ENCODE measurements around the gene LHX1. TPM values are rescaled to one million over a fixed set of nuclear protein-coding genes. Genes with fewer than 3 reads are reported as not detected.
A peak's percentile ranks its signal among the peaks of the same experiment; 100 is the strongest.

LHX1 gene
- total RNA-seq, 1 donor from 2014 or later, result 2.7 TPM

DNA sequence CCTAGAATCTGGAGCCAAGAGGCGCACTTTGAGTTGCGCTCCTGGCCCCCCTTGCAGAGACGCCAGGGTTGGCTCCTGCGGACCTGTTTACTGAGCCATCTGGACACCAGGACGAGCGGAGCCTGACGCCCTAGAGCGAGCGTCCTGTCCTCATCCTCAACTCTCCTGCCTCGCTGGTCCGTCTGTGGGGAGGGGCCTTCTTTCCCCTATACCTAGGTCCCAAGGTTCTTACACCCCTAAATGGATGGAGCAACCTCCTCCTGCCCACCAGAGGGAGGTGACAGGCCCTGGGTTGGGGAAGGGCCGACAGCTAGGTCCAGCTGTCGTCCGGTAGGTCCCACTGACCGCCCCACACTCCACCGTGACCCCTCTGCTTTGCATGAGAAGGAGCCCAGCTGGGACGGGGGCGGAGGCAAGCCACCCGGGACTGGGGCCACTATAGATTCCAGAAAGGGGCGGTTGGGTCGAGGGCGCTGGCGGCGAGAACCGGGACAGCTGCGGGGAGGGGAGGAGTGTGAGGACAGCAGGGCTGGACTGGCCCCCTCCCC, 3.1 kb upstream of the LHX1 start:
- no peak for DNase-seq (ENCODE audit: extremely low spot score, unreplicated experiment)
- peak overlapping the region; percentile 74 for H3K4me3 Mint-ChIP-seq

DNA sequence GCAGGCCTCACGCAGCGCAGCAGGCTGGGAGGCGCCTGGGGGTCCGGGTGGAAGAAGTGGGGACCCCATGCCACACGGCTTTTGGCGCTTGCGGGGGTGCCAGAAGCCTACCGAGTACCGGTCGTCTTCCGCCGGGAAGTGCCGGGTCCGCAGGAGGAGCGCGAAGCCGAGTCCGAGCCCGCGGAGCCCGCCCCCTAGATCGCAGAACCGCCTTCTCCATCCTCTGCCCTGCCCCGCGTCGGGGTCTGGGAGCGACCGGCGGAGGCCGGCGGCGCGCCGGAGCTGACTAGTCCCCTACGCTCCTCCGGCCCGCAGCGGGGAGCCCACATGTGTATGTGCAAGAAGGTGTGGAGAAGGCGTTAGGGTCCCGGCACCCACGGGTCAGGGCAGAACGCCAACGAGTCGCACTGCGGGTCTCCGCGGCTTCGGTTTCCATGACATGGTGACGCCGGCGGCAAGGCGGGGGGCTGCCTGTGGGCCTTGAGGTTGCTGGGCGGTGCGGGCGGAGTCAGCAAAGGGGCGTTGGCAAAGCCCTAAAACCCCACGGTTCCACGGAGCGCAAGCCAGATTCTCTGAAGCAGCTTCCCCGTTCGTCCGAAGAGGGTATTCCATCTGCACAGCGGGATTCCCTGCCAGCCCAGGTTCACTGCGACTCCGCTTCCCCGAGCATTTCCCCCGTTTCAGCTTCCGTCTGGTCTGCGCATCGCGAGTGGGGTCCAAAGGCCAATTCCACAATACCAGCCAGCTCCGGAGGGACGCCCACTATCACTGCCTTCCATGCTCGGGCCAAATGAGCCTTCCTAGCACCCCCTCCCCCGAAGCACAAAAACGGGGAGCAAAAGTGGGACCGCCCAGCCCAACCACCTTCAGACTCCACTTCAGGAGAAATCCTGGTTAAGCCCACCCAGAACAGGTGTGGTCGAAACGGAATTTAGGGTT, 2.3 kb upstream of the LHX1 start:
- Mint-ChIP-seq H3K4me1 (ENCODE audit: unreplicated experiment) (peaks cover 46% of the 10 kb centered on the region), H3K27ac (no peak overlapping the region), H3K4me3 (peak overlapping the region; percentile 82), H3K9me3 (no peaks in the 10 kb centered on the region), H3K27me3 (peaks cover 97% of the 10 kb centered on the region), H3K36me3 (no peaks in the 10 kb centered on the region)
- TF ChIP-seq, protein P1, sequence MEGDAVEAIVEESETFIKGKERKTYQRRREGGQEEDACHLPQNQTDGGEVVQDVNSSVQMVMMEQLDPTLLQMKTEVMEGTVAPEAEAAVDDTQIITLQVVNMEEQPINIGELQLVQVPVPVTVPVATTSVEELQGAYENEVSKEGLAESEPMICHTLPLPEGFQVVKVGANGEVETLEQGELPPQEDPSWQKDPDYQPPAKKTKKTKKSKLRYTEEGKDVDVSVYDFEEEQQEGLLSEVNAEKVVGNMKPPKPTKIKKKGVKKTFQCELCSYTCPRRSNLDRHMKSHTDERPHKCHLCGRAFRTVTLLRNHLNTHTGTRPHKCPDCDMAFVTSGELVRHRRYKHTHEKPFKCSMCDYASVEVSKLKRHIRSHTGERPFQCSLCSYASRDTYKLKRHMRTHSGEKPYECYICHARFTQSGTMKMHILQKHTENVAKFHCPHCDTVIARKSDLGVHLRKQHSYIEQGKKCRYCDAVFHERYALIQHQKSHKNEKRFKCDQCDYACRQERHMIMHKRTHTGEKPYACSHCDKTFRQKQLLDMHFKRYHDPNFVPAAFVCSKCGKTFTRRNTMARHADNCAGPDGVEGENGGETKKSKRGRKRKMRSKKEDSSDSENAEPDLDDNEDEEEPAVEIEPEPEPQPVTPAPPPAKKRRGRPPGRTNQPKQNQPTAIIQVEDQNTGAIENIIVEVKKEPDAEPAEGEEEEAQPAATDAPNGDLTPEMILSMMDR (conservative IDR thresholded peaks at IDR 0.05), result no peak
- DNase-seq (ENCODE audit: extremely low spot score, unreplicated experiment), result no peak

More for the DNA sequence above, 3.1 kb upstream of the LHX1 start:
- Mint-ChIP-seq H3K36me3 (no peaks in the 10 kb centered on the region), H3K9me3 (no peaks in the 10 kb centered on the region), H3K4me1 (ENCODE audit: unreplicated experiment) (peaks cover 47% of the 10 kb centered on the region), H3K27ac (no peak overlapping the region), H3K27me3 (peaks cover 97% of the 10 kb centered on the region)
- TF ChIP-seq, protein P1 (conservative IDR thresholded peaks at IDR 0.05), result no peak

DNA sequence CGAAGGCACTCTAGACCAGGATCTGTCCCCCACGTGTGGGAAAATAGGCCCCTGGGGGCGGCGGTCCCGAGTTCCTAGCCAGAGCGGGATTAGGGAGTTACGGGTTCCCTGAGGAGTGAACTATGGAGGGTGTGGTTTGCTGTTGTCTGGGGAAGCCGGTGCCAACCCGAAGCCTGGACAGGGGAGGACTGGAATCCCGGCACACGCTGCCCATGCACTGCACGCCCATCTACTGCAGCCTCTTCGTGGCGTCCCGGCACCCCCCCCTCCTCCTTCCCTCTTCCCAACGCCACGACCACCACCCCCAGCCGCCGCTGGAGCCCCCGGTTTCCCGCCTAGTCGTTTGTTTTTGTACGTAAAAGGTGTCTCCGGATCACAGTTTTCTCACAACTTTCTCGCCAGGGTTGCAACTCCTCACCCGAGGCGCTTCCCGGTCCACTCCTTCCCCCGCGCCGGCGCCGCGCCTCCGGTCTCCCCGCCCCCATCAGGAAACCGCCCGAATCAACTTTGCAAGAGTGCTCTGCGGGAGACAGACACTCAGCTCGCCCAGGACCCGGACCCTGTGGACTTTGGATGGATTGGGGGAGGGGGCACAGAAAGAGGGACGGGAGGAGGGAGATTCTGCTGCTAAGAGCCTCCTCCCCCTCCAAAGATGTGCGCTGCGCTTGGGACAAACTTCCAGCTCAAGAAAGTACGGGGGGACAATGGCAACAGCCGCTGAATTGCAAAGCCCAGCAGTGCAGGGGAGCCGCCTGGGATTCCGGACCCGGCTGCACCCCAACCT, 1.4 kb upstream of the LHX1 start:
- peak overlapping the region; percentile 82 for H3K4me3 Mint-ChIP-seq
- TF ChIP-seq, protein P1 (conservative IDR thresholded peaks at IDR 0.05), result no peak
- H3K27me3 Mint-ChIP-seq, result peaks cover 97% of the 10 kb centered on the region
- peaks cover 38% of the 10 kb centered on the region for H3K4me1 Mint-ChIP-seq (ENCODE audit: unreplicated experiment)
- H3K36me3 Mint-ChIP-seq, result no peaks in the 10 kb centered on the region
- no peak overlapping the region for H3K27ac Mint-ChIP-seq
- DNase-seq (ENCODE audit: extremely low spot score, unreplicated experiment), result no peak
- H3K9me3 Mint-ChIP-seq, result no peaks in the 10 kb centered on the region

DNA sequence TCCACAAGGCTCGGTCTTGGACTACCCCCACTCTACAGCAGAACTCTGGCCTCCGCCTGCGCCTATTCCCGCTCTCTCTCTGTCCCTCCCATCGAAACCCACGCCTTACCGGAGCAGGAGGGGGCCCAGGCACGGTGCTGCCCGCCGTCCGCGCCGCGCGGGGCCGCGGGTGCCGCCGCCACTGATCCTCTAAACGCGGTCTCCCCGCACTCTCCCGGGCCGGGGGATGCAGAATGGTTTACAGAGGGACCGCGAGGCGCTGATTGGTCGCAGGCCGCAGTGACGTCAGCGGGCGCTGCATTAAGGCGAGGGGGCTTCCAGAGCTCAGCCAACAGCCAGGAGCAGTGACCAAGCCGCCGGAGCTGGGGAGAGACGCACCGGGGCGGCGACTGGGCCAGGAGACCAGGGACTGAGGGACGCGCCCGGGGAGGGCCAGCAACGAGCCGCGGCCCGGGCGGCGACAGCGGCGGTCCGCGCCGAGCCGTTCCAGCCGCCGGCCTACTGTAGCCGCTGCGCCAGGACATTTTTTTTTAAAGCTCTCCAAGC, 747 bp upstream of the LHX1 start:
- TF ChIP-seq, protein P1 (conservative IDR thresholded peaks at IDR 0.05), result no peak
- peak overlapping the region; percentile 84 for H3K4me3 Mint-ChIP-seq
- no peaks in the 10 kb centered on the region for H3K36me3 Mint-ChIP-seq
- peak; percentile 75 for DNase-seq (ENCODE audit: extremely low spot score, unreplicated experiment)
- H3K4me1 Mint-ChIP-seq (ENCODE audit: unreplicated experiment), result peaks cover 34% of the 10 kb centered on the region
- H3K9me3 Mint-ChIP-seq, result no peaks in the 10 kb centered on the region
- peaks cover 97% of the 10 kb centered on the region for H3K27me3 Mint-ChIP-seq
- no peak overlapping the region for H3K27ac Mint-ChIP-seq

DNA sequence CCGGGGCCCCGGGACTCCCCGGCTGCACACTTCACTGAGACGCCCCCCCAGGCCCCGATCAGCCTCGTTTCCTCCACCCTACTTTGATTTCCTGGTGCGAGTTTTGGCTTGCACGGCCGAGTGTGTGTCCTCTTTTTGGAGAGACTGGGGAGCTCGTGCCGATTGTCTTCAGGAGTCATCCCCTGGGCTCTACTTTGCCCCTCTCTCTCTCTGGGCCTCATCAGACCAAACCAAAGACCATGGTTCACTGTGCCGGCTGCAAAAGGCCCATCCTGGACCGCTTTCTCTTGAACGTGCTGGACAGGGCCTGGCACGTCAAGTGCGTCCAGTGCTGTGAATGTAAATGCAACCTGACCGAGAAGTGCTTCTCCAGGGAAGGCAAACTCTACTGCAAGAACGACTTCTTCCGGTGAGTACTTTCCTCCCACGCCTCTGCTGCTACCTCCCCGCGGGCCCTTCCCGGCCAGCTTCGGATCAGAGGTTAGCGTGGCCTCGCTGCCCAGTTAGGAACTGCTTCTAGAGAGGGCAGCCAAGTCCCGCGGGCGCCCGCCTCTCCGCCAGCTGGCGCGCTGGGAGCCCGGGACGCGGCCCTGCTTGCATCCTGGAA, 787 bp downstream of the LHX1 start:
- Mint-ChIP-seq H3K27me3 (peaks cover 86% of the 10 kb centered on the region), H3K4me1 (ENCODE audit: unreplicated experiment) (peaks cover 24% of the 10 kb centered on the region), H3K9me3 (no peaks in the 10 kb centered on the region), H3K36me3 (no peaks in the 10 kb centered on the region), H3K4me3 (peak overlapping the region; percentile 84), H3K27ac (peak overlapping the region; percentile 65)
- DNase-seq (ENCODE audit: extremely low spot score, unreplicated experiment), result no peak
- TF ChIP-seq, protein P1 (conservative IDR thresholded peaks at IDR 0.05), result no peak

Measured in type B pancreatic cell (in vitro differentiated cells).